HG03196 (cell line): ENCODE data around the gene UBASH3B.

Experiments used
- ATAC-seq: cut with Tn5 transposase; IDR thresholded peaks from one replicate; pipeline ENCODE4 v1.9.1; 2021; ENCODE audit not compliant: unreplicated experiment

UBASH3B gene

DNA sequence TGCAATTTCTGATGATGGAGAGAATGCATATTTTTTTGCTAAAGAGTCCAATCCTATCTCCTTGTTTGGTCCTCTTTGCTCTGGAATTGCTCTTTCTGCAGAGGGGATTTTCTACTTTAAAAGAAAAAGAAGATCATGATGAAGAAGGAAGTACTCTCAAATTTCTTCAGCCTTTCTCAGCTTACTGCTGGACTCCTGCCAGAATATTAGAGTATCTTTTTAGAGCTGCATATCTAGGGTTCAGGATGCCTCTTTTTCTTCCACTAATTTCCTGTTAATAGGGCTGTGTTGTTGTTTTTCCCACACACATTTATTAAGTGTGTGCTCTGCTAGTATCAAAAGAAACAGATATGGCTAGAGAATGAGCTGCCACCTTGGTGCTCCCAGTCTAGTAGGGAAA lies 18.2 kb downstream of the UBASH3B start:
- ATAC-seq, result no peak

DNA sequence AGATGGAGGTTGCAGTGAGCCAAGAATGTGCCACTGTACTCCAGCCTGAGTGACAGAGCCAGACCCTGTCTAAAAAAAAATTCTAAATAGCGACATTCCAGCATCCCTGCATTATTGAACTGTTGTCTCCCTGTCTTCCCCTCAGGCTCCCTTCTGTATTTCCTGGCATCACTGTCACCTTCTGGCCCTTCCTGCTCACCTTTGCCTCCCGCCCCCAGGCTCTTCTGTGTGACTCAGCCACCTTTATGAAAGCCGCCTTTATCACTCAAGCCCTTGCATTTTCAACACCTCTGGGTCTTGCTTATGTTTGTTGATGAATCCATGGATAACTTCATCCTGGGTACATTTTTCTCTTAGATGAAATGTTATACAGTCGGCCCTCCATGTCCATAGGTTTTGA lies 21.1 kb downstream of the UBASH3B start:
- ATAC-seq, result no peak

DNA sequence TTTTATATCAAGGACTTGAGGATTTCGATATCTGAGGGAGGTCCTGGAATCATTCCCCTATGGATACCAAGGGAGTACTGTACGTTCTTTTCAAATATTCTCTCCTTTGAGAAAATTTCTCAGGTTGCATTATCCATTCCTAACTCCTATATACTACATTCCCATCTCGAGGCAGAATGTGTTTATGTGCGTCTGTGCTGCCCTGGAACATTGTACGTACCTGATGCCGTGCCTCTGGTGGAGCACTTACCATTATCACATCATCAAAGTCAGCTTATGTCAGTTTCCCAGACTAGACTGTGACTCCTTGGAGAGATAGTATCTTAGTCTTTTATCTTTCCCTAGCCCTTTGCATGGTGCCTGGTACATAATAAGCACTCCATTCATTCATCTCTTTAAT lies 21.7 kb downstream of the UBASH3B start:
- ATAC-seq, result no peak

DNA sequence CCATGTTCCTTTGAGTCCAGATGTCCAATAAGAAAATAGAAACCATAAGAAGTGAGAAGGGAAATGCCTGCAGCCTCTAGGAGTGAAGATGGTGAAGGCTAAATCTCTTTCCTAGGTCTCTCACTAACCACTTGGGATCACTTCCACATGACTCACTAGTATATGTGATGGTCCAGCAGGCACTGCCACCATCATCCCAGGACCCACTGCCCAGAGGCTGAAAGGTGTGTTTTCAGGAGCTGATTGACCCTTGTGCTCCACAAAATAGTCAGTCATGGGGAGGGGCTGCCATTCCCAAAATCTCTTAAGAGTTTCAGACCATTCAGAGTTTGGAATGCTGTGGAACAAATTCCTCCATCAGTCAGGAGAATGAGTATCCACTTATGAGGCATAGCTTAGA lies 22.9 kb downstream of the UBASH3B start:
- ATAC-seq, result no peak

DNA sequence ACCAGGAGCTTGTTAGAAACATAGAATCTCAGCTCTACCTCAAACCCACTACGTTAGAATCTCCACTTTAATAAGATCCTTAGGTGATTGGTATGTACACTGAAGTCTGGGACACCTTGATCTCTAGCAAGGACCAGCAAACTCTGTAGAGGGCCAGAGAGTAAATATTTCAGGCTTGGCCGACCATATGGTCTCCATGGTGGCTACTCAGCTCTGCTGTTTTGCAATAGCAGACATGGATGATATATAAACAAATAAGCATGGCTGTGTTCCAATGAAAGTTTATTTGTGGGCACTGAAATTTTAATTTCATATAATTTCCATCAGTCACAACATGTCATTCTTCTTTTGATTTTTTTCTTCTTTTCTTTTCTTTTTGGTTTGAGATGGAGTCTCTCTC lies 23.9 kb downstream of the UBASH3B start:
- ATAC-seq, result no peak

DNA sequence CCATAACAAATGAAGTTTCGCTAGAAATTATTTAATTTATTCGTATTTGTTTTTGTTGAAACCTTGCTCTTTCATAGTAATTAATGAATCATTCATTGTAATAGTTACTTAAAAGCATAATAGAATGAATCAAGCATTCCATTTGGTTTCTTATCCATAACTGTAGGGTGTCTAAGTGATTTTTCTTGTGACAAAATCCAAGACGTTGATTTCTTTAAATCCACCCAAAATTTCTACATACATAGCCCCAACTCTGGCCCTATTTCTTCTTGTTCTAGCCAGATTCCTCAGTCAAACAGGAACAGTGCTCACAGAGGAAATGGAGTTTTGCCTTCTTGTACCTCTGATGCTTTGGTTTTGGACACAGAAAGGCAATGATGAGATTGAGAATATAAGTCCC lies 25.5 kb downstream of the UBASH3B start:
- no peak for ATAC-seq

DNA sequence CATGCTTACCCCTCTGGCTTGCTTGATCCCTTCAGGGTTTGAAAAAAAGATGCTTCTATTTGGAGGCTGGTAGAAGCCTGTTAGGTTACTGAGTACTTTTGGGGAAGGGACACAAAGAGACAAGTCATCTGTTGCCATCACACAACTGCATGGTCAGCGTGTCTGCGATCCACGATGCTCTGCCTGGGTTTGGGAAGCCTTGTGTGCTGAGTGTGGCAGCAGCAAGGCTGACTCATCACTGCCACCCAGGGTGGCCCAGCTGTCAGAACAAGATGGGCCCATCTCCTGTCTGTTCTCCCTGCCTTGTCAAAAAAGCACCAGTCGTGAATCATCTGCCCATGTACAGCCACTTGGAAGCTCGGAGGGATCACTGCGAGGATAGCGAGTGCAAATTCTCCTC lies 26.2 kb downstream of the UBASH3B start:
- no peak for ATAC-seq

DNA sequence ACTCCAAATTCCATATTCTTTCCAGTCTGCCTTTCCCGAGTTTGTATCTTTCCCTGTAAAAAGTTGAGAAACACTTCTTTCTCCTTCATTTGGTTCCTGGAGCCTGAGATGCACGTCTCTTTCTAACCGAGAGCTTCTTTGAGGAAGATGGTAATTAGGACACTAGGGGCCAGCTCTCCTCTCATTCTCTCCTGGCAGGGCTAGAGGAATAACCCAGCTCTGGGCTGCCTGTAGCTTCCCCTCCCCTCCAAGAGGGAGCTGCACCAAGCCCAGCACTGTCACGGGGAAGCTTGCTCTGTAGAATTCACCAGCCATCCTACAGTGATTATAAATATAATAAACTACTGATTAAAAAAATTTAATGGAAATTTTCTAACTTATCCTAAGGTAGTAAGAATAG lies 26.9 kb downstream of the UBASH3B start:
- no peak for ATAC-seq

DNA sequence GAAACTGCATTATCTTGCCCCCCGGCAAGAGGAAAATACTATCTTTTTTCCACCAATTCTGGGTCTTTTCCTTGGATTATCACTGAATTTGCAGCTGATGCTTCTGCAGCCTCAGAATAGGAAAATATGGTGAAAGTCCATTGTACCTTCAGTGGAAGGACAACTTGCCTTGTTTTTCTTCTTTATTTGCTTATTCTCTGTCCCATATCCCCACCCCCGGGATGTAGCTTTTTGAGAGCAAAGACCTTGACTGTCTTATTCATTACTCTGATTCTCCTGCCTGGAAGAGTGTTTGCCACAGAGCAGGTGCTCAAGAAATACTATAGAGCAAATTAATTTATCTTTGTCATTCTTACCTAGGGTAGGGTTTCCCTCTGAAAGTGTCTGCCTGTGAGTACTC lies 29.5 kb downstream of the UBASH3B start:
- ATAC-seq, result no peak

DNA sequence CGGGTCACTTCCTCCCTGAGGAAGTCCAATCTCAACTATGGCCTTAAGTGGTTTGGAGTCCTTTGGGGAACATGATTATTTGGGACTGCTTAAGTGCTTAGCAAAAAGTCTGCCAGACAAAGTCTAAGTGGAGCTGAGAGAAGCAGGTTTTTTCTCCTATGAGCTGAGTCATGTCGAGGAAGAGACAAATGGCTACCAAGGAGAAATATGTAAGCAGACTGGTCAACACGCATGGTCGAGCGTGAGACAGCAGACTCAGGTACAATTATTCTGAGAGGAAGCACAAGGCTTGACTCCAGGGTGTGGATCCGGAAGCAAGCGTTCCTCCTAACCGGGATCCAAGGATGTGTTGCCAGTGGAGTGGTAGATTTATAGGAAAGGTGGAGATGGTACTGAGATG lies 30.6 kb downstream of the UBASH3B start:
- no peak for ATAC-seq

DNA sequence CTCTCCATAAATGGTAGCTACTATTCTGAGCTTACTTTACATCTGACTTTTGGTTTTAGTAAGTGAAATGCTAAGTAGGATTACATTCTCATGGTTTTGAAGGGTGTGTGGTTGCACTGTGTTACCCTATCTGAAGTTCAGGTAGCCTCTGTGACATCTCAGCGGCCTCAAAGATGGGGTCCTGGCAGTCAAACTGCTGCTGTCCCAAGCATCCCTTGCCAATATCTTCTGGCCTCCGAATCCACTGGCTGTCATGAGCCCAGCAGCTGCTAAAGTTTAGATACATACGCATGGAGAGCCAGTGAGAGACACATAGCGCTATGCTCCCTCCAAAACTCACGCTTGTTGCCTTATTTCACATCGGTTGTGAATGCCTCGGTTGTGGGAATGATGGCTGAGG lies 34.9 kb downstream of the UBASH3B start:
- ATAC-seq, result no peak

DNA sequence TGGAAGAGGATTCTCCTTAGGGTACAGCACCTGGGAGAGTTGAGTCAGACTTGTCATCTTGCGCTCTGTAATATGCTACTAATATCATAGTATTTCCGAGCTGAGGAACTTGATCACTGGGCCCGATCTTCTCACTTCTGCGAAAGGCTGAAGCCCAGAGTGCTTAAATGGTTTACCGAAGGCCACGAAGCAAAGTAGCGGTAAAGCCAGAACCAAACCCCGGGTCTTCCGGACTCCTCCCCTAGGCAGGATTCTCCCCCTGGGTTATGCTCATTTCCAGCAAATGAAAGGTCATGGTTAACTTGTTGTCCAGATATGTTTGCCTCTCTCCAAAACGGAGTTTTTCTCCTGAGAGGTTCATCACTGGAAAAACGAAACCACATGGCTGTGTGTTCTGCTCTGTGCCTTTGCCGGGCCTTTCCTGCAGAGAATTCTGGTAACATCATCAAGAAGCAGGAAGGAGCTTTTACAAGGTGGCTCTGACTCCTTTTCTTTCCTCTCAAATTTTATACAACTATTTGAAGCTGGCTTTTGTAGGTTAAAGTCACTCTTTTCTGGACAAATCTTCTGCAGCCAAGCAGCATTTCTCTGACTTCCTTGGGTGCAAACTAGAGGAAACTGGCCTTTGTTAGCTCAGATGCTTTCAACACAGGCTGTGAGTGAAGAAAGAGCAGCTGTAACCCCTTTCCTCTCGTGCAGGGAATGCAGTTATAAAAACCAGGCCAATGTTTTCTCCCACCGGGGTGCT lies 35.5 kb downstream of the UBASH3B start:
- ATAC-seq, result no peak

DNA sequence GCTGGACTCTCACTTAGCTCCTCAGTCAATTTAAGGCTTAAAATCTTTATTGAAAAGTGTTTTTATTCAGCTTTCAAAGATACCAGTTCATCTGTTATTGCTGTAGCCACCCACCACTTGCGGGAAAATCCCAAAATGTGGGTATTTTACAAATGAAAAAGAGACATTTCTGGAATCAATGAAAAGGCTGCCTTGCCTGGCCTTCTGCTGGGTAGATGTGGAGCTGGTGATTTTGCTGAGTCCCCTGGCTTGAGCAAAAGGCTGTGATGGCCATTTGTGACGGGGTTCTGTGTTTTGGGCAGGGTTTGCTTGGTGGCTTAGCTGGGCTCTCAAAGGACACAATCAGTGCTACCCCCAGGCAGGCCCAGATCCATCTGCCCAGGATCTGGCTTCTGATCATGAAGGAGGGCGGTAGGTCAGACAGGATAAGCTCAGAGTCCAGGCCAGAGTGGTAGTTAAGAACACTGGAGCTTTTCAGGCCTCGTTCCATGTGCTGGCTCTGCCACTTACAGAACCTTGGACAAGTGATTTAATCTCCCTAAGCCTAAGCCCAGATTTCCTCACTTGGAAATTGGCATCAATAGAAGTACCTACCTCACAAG lies 36.1 kb downstream of the UBASH3B start:
- no peak for ATAC-seq

DNA sequence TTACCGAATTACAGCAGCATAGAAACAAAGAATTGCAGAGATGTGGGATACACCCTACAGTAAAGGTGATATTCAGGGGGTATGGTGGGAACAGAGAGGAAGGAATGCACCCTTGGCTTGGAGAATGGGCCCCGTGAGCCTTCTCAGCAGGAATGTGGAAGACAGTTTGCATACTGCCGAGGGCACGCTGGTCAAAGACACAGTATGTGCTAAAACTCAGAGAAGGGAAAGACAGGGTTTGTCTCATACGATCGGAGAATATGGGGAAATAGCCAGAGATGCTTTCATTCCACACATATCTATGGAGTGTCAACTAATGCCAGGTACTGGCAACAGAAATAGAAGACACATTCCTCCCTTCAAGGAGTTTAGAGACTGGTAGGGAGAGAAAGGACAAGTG lies 36.9 kb downstream of the UBASH3B start:
- no peak for ATAC-seq

DNA sequence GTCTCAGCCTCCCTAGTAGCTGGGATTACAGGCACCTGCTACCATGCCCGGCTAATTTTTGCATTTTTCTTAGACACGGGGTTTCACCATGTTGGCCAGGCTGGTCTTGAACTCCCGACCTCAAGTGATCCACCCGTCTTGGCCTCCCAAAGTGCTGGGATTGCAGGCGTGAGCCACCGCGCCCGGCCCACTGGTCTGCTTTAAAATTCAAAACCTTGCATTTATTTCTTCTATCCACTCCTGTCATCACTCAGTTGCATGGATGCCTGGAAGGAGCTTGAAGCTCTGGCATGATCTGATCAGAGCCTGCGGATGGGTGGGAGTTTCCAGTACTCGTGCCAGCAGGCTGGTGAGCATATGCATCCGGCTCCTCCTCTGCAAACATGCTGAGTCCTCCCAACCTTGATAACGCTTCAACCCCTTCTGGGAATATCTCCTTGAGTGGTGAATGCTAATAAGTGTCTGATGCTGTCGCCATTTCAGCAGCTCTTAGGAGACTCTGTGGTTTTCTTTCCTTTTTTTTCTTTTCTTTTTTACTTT lies 39.6 kb downstream of the UBASH3B start:
- ATAC-seq, result no peak

DNA sequence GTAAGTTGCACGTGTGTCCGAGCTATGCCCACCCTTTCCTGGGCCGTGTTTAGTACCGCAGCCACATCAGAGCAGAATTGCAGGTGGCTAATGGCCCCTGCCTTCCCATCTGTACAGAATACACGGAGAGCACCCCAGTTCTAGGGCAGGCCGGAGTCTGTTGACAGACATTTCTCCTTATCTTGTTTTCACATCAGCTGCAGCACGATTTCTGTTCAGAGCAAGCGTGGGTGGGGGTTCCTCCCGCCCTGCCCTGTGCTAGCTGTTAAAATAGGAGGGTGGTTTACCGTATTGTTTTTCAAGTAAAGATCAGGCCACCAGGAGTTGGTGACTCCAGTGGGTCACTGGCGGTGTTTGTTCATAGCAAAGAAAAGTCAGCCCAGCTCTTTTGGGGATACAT lies 41.1 kb downstream of the UBASH3B start:
- ATAC-seq, result no peak

DNA sequence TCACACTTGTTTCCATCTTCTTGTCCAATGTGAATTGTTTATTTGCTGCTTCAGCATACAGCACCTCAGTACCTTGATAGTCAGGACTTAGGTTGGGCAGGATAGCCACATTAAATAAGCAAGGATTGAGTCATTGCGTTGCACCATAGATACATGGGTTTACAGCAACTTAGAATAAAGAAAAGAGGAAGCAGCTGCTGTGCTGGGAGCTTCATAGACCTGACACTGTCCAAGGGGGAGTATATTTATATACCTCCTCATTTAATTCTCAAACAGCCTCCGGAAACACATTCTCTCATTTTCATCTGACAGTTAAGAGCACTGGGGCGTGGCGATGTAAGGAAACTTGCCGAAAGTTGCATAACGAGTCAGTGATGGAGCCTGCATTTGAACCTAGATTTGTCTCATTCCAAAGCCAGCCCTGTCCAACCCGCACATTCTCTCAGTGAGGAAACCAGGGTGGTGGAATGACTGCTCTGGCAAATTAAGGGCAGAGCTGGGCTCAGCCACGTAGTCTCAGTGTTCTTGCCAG lies 42.2 kb downstream of the UBASH3B start:
- ATAC-seq, result no peak

DNA sequence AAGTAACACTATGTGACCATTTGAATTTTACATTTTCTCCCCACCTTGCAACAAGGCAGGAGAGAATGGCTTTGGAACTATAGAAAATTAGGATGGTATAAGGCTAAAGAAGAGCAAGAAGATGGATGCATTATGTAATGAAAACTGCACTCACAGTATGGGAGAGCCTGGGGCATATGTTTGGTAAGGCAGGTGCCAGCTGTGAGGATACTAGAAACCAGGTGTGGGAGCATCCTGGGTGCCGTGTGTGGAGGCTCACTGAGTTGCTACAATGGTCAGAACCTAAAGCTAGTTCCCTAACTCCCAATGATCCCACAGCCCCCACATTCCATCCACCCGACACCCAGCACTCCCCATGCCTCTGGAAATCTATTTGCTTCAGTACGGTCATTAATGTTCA lies 42.9 kb downstream of the UBASH3B start:
- no peak for ATAC-seq

DNA sequence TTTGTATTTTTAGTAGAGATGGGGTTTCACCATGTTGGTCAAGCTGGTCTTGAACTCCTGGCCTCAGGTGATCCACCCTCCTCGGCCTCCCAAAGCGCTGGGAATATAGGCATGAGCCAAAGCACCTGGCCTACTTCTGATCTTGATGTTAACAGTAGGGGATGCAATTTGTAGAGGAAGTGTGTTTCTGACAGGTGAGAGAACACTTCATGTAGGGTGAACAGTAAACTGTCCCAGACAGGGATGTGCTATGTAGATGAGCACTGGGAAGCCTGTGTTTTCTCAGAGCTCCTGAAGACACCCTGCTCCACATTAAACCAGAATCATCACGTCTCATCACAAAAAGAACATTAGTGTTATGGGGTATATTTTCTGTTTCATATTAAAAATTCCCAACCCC lies 45.1 kb downstream of the UBASH3B start:
- no peak for ATAC-seq

DNA sequence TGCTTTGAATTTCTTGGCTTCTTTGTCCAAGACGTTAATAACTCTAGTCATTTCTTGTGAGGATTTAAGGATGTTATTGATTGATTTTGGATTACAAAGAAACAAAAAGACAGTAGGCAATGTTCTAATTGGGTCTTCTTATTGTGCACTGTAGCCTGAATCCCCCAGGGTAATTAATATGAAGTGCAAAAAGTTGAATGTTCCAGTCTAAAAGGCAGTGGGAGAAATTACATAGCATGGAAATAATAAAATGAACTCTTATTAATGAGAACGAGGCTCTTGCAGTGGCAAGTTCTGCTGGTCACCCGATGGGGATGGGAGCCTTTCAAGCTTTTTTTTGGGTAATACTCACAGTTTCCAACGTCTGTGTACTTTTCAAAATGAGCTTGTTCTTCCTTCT lies 45.6 kb downstream of the UBASH3B start:
- ATAC-seq, result no peak

DNA sequence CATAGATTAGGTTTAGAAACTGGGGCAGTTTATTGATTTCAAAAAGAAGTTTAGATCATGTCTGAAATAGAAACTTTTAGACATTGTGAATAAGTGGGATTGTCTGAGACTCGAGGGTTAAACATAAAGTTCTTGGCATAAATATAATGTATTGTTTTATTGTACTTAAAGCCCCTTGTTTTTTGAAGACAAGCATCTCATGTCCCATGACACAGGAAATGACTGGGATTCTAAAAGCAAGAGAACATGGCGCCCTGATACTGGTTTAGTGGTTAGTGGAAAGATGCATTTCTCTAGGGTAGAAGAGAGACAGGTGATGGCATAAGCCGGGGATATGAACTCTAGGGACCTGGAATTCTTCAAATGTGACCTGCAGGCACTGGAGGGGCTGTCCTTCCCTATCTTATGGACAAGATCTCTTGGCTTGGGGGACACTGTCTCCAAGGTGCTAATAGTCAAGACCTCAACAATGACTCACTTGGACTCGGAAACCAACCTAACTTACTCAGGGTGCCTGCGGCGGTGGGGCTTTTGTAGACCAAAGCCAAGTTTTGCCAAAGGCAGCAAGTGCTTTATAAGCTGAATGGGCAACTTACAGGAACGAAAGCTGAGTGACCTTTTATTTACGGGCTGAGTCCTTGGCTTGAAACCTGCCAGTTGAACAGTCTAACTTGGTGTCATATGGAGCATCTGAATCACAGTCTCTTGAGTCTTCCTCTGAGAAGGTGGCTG lies 48.2 kb downstream of the UBASH3B start:
- ATAC-seq, result no peak

DNA sequence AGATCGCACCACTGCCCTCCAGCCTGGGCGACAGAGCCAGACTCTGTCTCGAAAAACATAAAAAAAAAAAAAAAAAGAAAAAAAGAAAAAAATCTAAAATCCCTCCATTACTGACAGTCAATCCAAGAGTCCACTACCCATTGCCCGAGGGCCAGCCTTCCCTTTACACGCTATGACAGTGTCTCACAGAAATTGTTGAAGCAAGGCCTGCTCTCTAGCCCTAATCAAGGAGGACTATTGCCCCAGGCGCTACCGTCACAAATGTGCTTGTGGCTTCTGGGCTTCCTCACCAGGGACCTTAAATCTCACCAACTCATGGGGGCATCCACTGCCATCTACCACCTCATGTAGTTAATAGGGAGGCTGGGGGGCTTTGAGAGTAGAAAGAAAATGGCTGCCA lies 49.9 kb downstream of the UBASH3B start:
- no peak for ATAC-seq
